SU-DHL-6 (cell line): ENCODE results near the gene NPFFR1.

Experiments used
- H2AFZ ChIP-seq: fragments of 200-600 bp; sonication (generic); 2 replicates; pipeline ENCODE4 v1.6.1; 2014; ENCODE audit warnings: low read depth, mild to moderate bottlenecking, moderate library complexity, mixed read lengths, antibody characterized with exemption, low read length; ENCODE audit not compliant: severe bottlenecking
- H3F3A ChIP-seq: fragments of 200-600 bp; shearing (Covaris generic); 2 replicates; pipeline ENCODE4 v1.6.0; 2016; ENCODE audit warnings: antibody characterized with exemption, mild to moderate bottlenecking; ENCODE audit not compliant: insufficient read depth
- H3K27ac ChIP-seq: fragments of 200-600 bp; sonication (generic); 2 replicates; pipeline ENCODE4 v1.5.1; 2016; ENCODE audit warnings: low read depth, mild to moderate bottlenecking, low read length, moderate library complexity, mixed read lengths
- H3K27me3 ChIP-seq: fragments of 200-600 bp; sonication (generic), shearing (Covaris generic); 2 replicates; pipeline ENCODE4 v1.6.0; 2014; ENCODE audit warnings: mild to moderate bottlenecking, low read length
- H3K36me3 ChIP-seq: fragments of 200-600 bp; sonication (generic); 2 replicates; pipeline ENCODE4 v1.6.1; 2014; ENCODE audit warnings: mild to moderate bottlenecking, low read length, mixed read lengths
- H3K4me2 ChIP-seq: fragments of 300-600, 200-600 bp; shearing (Covaris generic), sonication (generic); 2 replicates; pipeline ENCODE4 v1.6.0; 2014; ENCODE audit warnings: low read length, low read depth, mild to moderate bottlenecking; ENCODE audit not compliant: poor library complexity, severe bottlenecking
- H3K4me3 ChIP-seq: fragments of 200-600 bp; sonication (generic); 2 replicates; pipeline ENCODE4 v1.5.1; 2014; ENCODE audit warnings: antibody characterized with exemption, low read length, mild to moderate bottlenecking, mixed read lengths; ENCODE audit not compliant: insufficient read depth, poor library complexity, severe bottlenecking
- H3K79me2 ChIP-seq: fragments of 200-600 bp; sonication (generic); 2 replicates; pipeline ENCODE4 v1.6.1; 2014; ENCODE audit warnings: mild to moderate bottlenecking, low read length, moderate library complexity; ENCODE audit not compliant: insufficient read depth
- H3K9ac ChIP-seq: fragments of 200-600 bp; sonication (generic); 2 replicates; pipeline ENCODE4 v1.7.0; 2014; ENCODE audit warnings: mild to moderate bottlenecking, low read length
- H3K9me2 ChIP-seq: fragments of 200-600 bp; sonication (generic); replicated peaks from 2 replicates; pipeline ENCODE4 v1.6.1; 2014; ENCODE audit warnings: low read length; ENCODE audit not compliant: insufficient read depth
- H3K9me3 ChIP-seq: fragments of 200-600 bp; sonication (generic); 2 replicates; pipeline ENCODE4 v1.6.1; 2014; ENCODE audit warnings: low read length, mixed read lengths; ENCODE audit not compliant: insufficient read depth
- H4K20me1 ChIP-seq: fragments of 200-600 bp; sonication (generic); 2 replicates; pipeline ENCODE4 v1.6.1; 2014; ENCODE audit warnings: low read depth, mild to moderate bottlenecking, antibody characterized with exemption, low read length, moderate library complexity, mixed read lengths
- EZH2phosphoT487 ChIP-seq: fragments of 200-600 bp; sonication (generic), shearing (Covaris generic); conservative IDR thresholded peaks from 2 replicates; pipeline ENCODE4 v1.6.1; 2018; ENCODE audit warnings: mild to moderate bottlenecking, antibody characterized with exemption, low read length, moderate library complexity, mixed read lengths
- TF ChIP-seq, protein P1 (sequence below): fragments of 200-600 bp; sonication (generic); IDR thresholded peaks from one replicate; pipeline ENCODE4 v1.5.1; 2017; ENCODE audit warnings: antibody characterized with exemption, mild to moderate bottlenecking, low read length, moderate library complexity; ENCODE audit not compliant: insufficient read depth, poor library complexity, severe bottlenecking

Gene NPFFR1

DNA sequence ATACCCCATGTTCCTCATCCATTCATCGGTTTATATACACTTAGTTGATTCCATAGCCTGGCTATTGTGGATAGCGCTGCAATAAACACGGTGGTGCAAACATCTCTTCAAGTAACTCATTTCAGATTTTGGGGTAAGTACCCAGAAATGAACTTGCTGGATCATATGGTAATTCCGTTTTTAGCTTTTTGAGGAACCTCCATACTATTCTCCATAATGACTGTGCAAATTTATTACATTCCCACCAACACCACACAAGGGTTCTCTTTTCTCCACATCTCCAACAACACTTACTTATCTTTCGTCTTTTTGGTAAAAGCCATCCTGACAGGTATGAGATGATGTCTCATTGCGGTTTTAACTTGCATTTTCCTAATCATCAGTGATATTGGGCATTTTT lies 3.7 kb downstream of the NPFFR1 start:
- Histone ChIP-seq H3K9me2 (no peaks in the 10 kb centered on the region), H3K27me3 (no peaks in the 10 kb centered on the region), H3K4me2 (no peak overlapping the region)

DNA sequence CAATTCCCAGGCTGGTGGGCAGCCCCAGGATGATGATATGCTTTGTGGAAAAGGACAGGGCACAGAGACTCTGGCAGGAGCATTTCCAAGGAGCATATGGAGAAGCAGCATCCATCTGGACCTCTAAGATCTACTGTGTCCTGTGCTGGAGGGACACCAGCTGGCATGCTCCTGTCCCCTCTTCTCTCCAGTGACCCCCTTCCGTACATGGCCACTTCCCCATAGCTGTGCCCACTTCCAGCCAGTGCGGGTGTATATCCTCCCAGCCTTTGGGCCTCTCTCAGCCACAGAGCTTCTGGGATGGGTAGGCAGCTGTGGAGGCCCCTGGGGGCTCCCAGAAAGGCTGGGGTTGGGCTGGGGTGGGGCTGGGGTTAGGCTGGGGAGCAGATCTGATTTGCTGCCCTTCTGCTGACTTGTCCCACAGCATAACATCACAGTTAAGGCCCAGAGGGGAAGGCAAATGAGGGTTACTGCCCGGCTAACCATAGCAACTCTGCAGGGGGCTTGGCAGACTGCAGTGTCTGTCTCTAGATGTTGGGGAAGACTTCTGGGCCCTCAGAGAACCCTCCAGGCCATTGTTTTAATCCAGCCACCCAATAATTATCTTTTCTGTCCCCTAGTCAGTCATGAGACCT lies 6.3 kb downstream of the NPFFR1 start:
- Histone ChIP-seq H3K9ac (no peak overlapping the region), H3K79me2 (no peaks in the 10 kb centered on the region), H3K4me3 (no peak overlapping the region), H3K4me2 (no peak overlapping the region), H2AFZ (no peak overlapping the region), H3K36me3 (no peaks in the 10 kb centered on the region), H4K20me1 (no peaks in the 10 kb centered on the region), H3K9me2 (no peaks in the 10 kb centered on the region), H3K27me3 (no peaks in the 10 kb centered on the region), H3F3A (no peaks in the 10 kb centered on the region), H3K27ac (no peak overlapping the region), H3K9me3 (no peaks in the 10 kb centered on the region)
- no peak for TF ChIP-seq EZH2phosphoT487

More for the DNA sequence above, 3.7 kb downstream of the NPFFR1 start:
- Histone ChIP-seq H3F3A (no peaks in the 10 kb centered on the region), H3K27ac (no peak overlapping the region), H3K9me3 (no peaks in the 10 kb centered on the region), H3K79me2 (no peaks in the 10 kb centered on the region), H4K20me1 (no peaks in the 10 kb centered on the region), H2AFZ (no peak overlapping the region), H3K9ac (no peak overlapping the region), H3K4me3 (no peak overlapping the region), H3K36me3 (no peaks in the 10 kb centered on the region)
- TF ChIP-seq, protein P1, sequence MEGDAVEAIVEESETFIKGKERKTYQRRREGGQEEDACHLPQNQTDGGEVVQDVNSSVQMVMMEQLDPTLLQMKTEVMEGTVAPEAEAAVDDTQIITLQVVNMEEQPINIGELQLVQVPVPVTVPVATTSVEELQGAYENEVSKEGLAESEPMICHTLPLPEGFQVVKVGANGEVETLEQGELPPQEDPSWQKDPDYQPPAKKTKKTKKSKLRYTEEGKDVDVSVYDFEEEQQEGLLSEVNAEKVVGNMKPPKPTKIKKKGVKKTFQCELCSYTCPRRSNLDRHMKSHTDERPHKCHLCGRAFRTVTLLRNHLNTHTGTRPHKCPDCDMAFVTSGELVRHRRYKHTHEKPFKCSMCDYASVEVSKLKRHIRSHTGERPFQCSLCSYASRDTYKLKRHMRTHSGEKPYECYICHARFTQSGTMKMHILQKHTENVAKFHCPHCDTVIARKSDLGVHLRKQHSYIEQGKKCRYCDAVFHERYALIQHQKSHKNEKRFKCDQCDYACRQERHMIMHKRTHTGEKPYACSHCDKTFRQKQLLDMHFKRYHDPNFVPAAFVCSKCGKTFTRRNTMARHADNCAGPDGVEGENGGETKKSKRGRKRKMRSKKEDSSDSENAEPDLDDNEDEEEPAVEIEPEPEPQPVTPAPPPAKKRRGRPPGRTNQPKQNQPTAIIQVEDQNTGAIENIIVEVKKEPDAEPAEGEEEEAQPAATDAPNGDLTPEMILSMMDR = no peak
- no peak for TF ChIP-seq EZH2phosphoT487

DNA sequence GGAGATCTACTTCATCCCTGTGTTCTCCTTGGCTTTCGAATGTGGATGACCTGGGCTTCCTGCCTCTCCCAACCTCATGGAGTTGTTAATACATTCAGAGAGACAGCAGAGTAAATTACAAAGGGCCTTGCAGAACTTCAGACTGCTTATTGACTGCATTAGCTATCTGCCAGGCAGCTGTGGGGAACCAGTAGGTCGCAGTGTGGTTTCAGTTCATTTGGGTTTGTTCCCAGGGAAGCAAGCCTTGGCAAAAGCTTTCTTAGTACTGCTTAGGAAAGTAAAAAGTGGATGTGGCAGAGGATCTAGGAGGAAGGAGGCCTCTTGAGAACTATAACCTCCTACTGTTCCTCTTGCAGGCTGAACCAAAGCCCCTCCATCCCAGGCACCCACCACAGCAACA lies 9.2 kb downstream of the NPFFR1 start:
- no peak overlapping the region for H3K4me2 ChIP-seq
- no peaks in the 10 kb centered on the region for H3K9me2 ChIP-seq
- no peaks in the 10 kb centered on the region for H3F3A ChIP-seq
- TF ChIP-seq EZH2phosphoT487 = no peak
- TF ChIP-seq, protein P1 = no peak
- H3K27me3 ChIP-seq = no peaks in the 10 kb centered on the region
- no peak overlapping the region for H3K4me3 ChIP-seq
- no peaks in the 10 kb centered on the region for H3K79me2 ChIP-seq
- no peaks in the 10 kb centered on the region for H3K36me3 ChIP-seq
- H2AFZ ChIP-seq = no peak overlapping the region
- no peak overlapping the region for H3K9ac ChIP-seq
- H3K9me3 ChIP-seq = no peaks in the 10 kb centered on the region
- H3K27ac ChIP-seq = no peak overlapping the region
- H4K20me1 ChIP-seq = no peaks in the 10 kb centered on the region

DNA sequence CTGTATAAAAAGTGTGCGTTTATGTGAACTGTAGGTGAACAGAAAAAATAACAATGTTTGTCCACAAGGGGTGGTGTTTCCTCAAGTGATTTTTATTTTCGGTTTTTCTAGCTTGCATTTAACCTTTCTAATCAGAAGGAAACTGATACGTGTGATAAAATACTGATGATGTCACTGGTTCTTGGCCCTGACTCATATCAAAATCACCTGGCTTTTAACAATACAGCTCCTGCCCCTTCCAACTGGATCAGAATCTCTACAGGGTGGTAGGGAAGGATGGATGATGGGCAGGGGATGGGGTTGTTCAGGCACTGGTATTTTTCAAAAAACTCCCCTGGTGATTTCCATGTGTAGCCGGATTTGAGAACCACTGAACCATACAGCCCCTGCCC lies 10.9 kb downstream of the NPFFR1 start:
- no peaks in the 10 kb centered on the region for H3K9me2 ChIP-seq
- H3K9me3 ChIP-seq = no peaks in the 10 kb centered on the region
- H3K36me3 ChIP-seq = no peaks in the 10 kb centered on the region
- H4K20me1 ChIP-seq = no peaks in the 10 kb centered on the region
- no peaks in the 10 kb centered on the region for H3F3A ChIP-seq
- H2AFZ ChIP-seq = no peak overlapping the region
- no peak overlapping the region for H3K27ac ChIP-seq
- no peak overlapping the region for H3K9ac ChIP-seq
- peak overlapping the region; percentile 36 for H3K4me2 ChIP-seq
- H3K4me3 ChIP-seq = no peak overlapping the region
- no peak for TF ChIP-seq EZH2phosphoT487
- TF ChIP-seq, protein P1 = peak; percentile 45
- no peaks in the 10 kb centered on the region for H3K27me3 ChIP-seq
- H3K79me2 ChIP-seq = no peaks in the 10 kb centered on the region
